Measurements from ENCODE around the gene PARP8.
"Not testable (repeated sequence)": the region's sequence is repeated elsewhere in the genome, so short reads cannot be mapped to it uniquely, and the experiment has no call there.

PARP8 gene

DNA sequence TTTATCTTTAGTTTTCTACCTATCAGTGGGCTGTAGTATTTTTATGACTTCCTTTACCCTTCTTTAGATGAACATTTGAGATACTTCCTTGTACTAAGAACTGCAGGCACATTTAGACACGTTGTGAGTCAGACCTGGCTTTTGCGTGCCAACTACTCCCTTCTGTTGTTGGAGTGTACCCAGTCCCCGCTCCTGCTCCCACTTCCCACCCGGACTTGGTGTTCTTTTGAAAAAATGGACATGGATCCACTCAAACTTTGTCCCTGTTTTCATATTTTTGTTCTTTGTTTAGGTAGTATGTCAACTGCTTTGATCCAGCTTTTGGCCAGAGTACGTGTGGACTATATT, 60.7 kb downstream of the PARP8 start:
- DNase-seq = no peak

DNA sequence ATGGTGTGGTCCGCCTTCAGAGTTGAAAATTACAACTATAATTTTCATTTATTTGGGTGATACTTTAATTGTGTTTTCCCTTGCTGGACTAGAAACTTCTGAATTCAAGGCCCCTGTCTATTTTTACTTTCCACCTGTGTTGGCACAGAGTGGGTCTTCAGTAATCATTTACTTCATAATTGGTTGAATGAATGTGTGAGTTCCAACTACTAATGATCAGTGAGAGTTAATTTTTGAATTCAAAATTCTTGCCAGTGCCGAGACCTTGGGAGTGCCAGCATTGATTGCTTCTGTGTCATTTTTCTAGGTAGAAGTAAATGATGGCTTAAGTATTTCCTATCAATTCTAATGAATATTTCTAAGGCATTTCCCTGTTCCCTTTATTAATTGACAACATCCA, 61.4 kb downstream of the PARP8 start:
- no peak for DNase-seq

DNA sequence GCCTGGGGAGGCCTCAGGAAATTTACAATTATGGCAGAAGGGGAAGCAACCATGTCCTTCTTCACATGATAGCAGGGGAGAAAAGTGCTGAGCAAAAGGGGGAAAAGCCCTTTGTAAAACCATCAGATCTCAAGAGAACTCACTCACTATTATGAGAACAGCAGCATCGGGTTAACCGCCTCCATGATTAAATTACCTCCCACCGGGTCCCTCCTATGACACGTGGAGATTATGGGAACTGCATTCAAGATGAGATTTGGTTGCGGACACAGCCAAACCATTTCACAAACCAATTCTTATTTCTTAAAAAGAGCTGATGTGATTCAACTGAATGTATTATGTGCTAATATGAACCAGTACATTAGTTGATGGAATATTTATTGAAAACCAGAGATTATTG, 63.9 kb downstream of the PARP8 start:
- no peak for DNase-seq

DNA sequence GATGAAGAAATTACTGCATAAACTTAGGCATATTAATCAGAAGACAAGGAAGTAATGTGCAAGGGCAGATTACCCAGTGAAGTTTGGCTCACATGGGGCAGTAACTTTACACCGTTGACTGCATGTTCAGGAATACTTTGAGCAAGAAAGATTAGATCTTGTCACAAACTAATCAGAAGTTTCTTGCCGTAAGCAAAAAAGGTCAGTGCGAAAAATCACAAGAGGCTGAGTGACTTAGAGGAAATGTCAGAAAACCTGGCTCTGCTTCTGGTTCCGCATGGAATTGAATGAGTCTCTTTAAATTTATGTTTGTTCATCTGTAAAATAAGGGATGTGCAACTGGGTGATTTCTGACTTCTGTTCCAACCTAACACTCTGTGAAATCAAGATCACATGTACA, 64.4 kb downstream of the PARP8 start:
- no peak for DNase-seq

DNA sequence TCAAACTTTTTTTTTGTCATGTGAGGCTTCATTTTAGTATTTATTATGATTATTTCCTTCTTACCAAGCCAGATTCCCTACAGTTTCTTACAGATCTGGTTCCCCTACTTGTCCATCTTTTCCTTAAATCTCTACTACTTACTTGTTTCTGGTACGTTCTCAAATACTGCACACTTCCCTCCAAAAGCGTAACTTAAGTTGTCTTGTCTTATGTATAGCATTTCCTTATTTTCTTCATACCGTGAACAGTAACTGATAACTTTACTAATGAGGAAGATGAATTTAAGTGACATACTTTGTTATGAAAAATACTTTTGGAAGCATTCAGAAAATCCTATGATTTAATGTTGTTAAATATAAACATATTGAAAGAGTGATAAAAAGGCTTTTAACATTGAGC, 67.3 kb downstream of the PARP8 start:
- no peak for DNase-seq

DNA sequence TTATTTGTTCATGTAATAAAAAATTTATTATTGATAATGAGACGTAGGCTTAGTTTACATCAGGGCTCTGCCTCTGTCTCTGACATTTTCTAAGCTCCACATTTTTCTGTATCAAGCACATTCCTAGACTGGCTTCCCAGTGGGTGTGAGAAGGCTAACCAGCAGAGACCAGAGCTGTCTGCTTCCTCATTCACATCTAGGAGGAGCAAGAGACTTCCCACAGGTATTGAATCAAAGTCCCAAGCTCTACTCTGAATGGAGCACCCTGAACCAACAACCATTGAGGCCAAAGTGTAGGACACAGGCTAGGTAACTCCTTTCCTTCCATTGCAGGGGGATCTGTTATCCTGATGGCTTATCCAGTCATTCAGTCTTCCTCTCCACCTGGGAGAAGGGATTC, 72.4 kb downstream of the PARP8 start:
- no peak for DNase-seq

DNA sequence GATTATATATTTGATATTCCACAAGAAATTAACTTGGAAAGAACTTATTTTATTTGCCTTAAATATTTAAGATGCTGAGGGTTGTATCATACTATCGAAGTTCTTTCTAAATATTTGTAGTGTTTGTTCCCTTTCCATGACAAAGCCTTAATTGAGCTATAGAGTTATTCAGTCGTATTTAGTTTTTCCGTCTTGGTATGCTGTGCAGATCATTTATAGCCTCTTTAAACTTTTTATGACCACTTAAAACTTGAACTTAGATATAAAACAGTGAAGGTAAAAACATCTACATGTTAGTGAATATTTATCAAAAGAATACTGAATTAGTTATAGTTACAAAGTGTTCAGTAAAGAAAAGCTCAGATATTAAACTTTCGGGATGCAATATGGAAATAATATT, 74.4 kb downstream of the PARP8 start:
- no peak for DNase-seq

DNA sequence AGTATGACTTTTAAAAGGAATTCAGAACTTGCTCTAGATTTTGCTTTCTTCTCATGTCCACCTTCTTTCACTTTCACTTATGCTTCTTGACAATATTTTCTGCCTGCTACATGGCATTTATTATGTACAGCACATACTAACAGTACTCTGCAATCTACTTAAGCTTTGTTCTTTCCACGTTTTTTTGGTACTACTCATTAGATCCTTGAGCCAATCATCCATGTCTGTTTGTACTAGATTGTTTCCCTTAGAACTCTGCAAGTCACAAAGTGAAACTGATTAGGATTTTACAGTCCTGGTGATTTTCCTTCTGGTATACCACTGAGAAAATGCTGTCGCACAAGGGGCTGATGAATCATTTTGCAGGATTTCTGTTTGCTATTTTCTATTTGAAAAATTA, 78.3 kb downstream of the PARP8 start:
- DNase-seq = no peak

DNA sequence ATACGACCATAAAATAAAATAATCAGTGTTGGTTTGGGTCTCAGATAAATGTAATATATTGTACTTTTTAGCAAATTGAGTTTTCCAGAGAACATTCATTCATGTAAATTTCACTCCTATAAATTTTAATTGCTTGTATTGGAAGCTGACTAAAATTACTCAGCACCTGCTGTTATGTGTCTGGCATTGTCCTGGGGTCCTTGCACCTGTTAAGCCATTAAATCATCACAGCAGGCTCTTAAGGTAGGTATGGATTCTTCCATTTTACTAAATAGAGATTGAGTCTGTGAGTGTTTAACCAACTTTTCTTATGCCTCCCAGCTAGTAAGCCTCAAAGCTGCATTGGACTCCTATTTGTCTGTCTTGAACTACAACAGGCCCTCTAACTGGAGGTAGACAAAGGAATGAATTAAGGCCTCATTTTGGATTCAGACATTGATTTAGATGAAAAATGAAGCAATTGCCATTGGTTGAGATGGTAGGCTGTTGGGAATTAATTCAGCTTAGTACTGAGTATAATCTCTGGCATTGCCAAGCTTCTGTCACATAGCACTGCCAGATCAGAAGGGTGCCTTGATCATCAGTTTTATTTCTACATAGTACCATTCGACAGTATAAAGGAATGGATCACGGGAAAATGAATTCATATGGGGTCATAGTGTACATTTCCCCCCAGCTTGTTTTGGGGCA, 78.9 kb downstream of the PARP8 start:
- no peak for DNase-seq

DNA sequence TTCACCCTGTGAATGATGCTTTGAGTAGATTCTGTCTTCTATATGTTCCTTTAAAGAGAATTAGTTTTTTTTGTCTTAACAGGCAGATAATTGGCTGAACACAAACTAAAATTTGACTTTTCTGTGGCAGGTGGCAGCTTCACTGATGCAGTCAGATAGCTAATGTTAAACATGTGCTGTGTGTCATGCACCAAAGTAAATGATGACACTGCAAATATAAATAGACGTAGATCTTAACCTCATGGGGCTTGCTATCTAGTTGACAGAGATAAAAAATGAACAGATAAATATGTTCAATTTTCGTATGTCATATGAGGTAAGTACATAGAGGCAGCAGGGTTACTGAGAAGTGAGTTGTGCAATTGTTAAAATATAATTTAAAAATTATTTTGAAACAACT, 82.7 kb downstream of the PARP8 start:
- DNase-seq = no peak

DNA sequence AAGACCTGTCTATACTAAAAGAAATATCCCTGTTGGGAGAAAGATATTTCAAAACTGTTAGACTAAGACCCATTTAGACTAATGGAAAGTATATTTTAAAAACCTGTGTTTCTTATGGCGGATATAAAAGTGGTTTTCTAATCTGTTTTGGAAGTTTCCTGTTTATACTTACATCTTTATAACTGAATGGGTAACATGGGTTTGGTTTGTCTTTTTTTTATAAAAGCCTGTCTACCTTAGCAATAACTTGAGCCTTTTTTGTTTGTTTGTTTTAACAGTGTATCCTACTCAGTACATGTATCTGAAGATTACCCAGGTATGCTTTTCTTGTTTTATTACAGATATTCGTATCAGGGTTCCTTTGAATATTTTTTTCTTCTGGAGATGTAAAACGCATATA, 83.4 kb downstream of the PARP8 start:
- no peak for DNase-seq

DNA sequence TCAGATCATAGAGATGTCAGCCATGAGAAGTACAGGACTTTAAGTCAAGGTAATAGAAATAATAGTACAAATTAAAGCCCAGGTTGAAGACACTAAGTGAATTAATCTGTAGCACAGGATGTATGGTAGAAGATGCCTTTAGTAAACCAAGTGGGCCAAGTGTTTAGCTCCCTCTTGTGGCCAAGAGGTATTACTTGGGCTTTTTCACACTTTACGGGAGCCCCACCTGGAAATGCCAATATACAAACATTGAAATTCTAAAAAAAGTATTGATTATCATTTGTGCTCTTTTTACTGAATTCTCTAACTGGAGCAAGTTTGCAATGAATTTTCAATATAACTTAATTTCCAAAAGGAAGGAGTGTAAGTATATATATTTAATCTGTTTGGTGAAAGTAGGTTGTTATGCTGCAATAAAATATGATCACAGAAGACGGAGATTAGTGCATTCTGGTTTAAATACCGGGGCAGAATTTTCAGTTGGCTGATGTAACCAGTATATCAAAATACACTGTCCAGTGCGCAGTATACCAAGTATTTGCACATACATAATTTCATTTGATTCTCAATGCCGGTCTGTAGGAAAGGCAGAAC, 84.7 kb downstream of the PARP8 start:
- DNase-seq = peak; percentile 43

DNA sequence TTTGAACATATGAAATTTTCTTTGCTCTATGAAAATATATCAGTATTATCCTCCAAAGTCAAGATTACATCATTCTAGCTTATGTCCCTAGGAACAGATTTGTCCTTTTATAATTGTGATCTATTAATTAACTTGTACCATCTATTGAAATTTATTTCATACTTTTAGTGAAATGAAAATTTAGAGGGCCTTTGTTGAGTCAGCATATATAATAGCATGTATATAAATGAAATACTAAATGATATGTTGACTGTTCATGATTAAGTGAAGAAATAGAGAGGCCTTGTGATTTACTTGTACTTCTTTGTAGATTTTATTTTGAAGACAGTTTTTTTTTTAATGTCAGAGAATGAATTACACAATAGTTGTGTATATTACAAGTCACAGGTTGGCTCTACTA, 86.4 kb downstream of the PARP8 start:
- no peak for DNase-seq

DNA sequence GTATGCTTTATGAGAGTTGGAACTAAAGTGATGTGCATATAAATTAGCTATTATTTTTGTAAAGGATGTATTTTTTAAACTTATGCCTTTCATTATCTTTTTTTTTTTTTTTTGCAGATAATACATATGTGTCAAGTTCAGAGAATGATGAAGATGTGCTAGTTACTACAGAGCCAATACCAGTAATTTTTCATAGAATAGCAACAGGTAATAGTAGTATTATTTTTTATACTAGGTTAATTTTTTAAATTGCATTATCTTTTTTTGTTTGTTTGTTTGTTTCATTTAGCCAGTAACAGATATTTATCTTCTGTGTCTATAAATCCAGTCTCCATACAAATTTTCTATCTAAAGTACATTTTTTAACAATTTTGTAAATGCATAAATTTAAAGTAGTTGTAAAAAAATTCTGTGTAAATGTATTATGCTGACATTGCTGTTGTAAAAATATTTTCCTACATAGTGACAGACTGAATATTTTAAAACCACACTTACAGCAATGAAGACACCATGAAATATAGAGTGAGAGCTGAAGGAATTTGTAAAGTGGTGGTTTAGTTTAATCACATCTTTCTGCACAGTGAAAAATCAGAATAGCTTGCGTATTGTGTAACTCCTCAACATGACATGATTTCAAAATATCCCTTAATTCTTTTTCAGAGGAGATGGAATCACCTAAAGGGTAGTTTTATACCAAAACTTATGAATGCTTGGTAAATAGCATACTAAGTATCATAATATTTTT, 93.3 kb downstream of the PARP8 start:
- DNase-seq = peak; percentile 22

DNA sequence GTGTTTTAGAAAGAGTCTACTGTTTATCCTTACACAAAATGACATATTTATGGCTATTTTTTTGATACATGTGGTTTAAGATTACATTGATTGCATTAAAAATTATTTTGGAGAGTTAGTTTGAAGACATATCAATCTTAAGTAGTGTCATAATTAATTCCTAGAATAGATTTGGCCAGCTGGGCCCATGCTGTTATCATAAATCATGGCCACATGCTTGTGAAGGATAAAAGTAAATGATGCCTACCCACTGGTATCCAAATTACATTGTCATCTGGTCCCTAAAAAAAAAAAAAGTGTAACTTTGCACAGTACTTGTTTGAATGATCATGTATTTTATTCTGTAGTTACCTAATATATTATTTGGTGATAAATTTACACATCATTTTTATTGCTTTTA, 96.9 kb downstream of the PARP8 start:
- DNase-seq = no peak

DNA sequence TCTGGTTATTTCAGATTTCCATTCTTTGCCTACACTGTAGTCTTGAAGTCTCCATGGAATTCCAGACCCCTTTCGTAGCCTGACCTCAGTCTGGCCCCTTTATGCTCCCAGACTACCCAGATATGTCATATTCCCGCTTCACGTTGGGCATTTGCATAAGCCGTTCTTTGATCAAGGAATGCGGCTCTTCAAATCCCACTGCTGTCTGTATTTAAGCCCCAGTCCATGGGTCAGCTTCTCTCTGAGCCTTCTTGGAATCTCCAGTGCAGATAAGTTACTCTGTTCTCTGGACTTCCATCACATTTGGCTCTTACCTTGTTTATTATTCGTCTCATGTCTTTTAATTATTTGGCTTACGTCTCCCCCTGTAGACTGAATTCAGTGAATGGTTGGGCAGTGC, 97.4 kb downstream of the PARP8 start:
- no peak for DNase-seq

DNA sequence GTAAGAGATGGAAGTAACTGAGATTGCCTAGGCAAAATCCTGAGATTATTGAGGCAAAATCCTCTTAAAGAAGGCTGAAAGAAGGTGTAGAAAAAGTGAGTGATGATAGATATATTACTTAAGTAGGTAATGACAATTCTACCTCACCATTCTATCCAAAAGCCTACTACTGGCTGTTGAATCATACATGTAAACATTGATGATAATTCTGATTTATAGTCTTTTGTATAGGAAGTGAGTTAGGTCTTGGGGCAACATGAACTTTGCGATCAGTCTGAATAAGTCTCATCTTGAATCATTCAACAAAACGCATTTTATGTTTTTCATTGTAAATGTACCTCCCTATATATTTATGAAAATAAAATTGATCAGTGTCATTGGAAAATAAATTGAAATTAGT, 99.6 kb downstream of the PARP8 start:
- DNase-seq = no peak

DNA sequence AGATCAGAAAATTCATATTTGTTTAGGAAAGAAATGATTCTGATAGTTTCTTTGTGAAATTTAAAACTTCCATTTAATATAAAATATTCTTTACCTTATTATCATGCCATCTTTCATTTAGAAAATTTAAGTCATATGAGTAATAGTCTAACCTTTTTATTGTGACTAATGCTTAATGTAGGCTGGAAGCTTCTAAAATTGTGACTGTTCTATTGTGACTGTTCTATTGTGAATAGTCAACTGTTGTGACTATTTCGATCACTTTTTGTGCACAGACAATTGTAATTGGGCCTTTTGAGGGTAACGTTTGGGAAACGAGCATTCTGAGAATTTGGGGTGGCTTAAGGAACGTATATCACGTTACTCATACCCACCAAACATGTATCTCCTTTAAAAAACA, 100.0 kb downstream of the PARP8 start:
- no peak for DNase-seq

DNA sequence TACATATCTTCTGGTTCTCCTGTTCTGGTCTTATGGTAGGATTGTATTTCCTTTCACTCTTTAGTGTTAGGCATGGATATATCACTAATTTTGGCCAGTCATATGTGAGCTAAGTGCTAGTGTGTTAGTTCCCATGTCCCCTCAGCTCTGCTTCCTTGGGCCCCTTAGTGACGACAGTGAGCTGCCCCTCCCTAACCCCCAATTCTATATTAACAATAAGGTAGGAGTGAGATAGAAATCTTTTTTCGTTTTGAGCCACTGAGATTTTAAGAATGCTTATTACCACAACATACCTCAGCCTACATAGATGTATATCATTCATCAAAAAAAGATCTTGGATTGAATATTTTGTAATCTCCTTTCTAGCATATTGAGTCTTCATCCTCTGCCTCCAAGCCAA, 100.5 kb downstream of the PARP8 start:
- DNase-seq = no peak

DNA sequence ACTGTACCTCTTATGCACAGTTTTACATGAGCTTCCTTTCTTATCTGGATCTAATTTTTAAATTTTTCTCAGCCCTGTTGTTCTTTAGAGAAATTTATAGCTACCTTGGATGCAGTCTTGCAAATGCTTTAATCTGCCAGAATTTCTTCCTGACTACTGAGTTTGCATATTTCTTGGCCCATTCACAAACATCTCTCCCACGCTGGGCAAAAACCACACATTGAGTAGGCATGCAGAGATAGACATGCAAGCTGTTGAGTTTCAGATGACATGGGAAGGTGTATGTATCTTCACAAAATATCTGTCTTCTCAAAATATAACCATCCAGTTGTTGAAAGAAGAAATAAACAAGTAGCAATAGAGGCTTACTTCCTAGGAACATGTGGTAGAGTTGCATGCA, 101.2 kb downstream of the PARP8 start:
- DNase-seq = peak; percentile 38

DNA sequence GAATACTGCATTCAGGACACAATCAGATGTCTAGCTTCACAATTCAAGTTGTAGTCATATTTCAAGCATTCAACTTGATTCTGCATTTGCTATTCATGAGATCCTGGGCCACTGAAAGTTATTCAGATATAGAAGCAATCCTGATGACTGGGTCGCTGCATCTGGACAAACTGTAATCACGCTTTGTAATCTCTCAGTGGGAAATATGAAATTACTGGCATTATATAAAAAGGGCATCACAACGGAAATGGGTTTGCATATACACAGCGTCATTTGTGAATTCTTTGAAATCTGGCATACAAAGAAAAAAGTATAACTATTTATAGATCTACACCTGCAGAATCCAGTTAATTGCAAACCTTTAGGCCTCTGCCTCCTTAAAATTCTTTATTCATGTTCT, 102.2 kb downstream of the PARP8 start:
- DNase-seq = no peak

DNA sequence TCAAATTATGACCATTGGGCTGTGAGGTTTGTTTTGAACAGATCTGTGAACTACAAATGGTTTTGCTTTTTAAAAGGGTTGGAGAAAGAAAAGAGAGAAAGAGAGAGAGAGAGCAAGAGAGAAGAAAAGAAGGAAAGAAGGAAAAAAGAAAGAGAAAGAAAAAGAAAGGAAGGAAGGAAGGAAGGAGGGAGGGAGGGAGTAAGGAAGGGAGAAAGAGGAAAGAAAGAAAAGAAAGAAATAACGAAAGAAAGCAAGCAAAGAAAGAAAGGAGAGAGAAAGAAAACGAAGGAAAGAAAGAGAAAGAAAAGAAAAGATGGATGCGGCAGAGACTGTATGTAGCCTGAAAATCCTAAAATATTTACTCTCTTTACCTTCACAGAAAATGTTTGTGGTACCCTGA, 104.0 kb downstream of the PARP8 start:
- no peak for DNase-seq

DNA sequence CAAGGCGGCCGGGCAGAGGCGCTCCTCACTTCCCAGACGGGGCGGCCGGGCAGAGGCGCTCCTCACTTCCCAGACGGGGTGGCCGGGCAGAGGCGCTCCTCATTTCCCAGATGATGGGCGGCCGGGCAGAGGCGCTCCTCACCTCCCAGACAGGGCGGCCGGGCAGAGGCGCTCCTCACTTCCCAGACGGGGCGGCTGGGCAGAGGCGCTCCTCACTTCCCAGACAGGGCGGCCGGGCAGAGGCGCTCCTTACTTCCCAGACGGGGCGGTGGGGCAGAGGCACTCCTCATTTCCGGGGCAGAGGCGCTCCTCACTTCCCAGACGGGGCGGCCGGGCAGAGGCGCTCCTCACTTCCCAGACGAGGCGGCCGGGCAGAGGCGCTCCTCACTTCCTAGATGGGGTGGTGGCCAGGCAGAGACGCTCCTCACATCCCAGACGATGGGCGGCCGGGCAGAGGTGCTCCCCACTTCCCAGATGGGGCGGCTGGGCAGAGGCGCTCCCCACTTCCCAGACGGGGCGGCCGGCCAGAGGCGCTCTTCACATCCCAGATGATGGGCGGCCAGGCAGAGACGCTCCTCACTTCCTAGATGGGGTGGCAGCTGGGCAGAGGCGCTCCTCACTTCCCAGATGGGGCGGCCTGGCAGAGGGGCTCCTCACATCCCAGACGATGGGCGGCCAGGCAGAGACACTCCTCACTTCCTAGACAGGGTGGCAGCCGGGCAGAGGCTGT, 108.2 kb downstream of the PARP8 start:
- not testable (repeated sequence) for DNase-seq

DNA sequence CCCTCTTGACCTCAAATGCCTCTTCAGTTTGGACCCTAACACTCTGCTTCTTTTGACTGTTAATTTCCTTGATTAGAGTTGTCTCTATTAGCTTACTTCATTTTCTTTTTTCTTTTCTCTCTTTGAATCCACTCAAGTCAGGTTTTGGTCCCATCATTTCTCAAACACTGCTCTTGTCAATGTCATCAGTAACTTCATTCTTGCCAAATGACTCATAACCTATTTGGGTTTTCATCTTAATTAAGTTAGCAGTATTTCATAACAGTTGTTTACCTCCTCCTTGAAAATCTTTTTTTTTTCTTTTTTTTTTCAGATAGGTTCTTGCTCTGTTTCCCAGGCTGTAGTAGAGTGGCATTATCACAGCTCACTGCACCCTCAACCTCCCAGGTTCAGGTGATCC, 119.6 kb downstream of the PARP8 start:
- no peak for DNase-seq

Measured in fibroblast of skin of right biceps (primary cell).